GM21619 (cell line): Measurements from ENCODE around the gene D2HGDH.
"Not testable (repeated sequence)": the region's sequence is repeated elsewhere in the genome, so short reads cannot be mapped to it uniquely, and the experiment has no call there.

ENCODE experiments used
- ATAC-seq: cut with Tn5 transposase; IDR thresholded peaks from one replicate; pipeline ENCODE4 v1.9.1; 2021; ENCODE audit not compliant: unreplicated experiment

The D2HGDH gene

GRCh38 chr2:241724975-241725870, 9.2 kb upstream of the D2HGDH start:
- ATAC-seq, result no peak

DNA sequence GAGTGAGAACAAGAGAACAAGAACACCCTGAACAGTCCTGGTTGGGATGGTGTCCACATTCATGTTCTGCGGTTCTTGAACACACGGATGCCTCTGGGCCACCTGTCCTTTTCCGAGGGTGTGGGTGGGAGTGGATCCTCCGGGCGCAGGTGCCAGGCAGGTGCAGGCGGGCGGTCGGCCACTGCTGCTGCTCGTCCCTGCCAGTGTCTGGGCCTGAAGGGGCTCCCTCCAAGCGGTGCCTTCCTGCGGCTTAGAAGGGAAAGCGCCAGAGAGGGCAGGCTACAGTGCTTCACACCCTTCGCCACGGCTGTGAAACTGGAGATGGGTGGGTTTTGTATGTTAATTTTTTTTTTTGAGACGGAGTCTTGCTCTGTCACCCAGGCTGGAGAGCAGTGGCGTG, 8.0 kb upstream of the D2HGDH start:
- no peak for ATAC-seq

- ATAC-seq, result no peak
Observed at GRCh38 chr2:241728000-241728399, 6.4 kb upstream of the D2HGDH start.

DNA sequence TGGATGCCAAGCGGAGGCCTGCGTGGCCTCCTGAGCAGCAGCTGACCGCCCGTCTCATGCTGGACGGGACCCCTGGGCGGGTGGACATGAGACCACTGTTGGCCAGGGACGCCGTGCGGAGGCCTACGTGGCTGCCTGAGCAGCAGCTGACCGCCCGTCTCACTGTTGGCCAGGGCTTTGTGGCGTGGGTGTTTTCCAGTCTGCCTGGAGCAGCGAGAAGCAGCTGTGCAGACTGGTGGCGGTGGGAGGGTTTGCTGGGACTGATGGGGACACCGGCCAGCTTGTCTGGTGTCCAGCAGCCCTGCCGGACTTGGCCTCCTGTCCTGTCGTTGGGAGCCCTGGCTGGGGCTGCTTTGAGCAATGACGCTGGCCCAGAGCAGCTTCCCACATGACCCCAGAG, 5.8 kb upstream of the D2HGDH start:
- no peak for ATAC-seq

DNA sequence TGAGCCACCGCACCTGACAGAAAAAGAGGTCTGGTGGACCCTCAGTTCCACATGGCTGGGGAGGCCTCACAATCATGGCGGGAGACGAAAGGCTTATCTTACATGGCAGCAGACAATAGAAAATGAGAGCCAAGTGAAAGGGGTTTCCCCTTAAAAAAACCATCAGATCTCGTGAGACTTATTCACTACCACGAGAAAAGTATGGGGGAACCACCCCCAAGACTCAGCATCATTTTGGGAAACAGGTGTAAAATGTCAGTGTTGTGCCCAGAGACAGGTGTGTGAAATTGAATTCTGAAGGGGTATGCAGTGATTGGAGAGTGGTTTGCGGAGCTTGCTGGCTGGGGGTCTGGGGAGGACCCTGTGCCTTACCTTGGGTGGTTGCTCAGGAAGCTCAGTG, 4.6 kb upstream of the D2HGDH start:
- no peak for ATAC-seq

- ATAC-seq, result no peak
Observed at GRCh38 chr2:241730671-241731293, 3.6 kb upstream of the D2HGDH start.

- not testable (repeated sequence) for ATAC-seq
Observed at GRCh38 chr2:241732513-241733186, 1.8 kb upstream of the D2HGDH start.

DNA sequence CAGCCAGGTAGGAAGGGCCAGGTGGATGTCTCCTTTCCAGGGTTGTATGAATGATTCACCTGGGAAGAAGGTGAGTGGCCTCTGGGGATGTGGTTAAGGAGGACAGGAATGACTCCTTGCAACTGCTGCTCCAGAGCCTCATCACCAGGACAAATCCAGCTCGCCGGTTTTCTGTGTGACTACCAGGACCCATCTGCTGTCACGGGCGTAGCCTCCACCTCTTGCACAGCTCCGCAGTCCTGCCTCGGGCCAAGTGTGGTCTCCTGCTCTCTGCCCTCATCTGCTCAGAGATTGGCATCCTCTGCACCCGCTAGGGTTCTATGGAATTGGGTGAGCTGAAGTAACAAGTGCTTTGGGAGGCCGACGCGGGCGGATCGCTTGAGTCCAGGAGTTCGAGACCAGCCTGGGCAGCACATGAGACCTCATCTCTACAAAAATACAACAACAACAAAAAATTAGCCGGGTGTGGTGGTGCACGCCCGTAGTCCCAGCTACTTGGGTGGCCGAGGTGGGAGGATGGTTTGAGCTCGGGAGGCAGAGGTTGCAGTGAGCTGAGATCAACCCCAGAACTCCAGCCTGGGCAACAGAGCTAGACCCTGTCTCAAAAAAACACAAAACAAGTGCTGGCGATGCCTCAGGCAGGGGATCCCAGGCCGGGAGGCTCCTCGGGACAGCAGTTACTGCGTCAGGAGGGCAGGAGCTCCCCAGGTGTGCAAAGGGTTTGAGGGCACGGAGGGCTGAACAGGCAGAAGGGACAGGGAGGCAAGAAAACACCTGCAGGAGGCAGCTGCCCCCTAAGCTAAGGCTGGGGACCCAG, 831 bp upstream of the D2HGDH start:
- no peak for ATAC-seq

DNA sequence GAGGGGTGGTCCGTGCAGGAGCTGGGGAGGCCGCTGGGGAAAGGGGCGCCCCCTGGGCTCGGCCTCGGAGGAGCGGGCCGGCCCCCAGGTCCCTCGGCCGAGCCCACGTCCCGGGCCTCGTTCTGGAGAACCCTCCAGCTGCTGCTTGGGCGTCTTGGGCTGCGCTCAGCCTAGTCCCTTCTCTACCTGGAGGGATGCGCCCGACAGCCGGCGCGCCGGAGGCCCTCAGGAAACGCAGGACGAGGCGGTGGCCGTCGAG, 293 bp upstream of the D2HGDH start:
- ATAC-seq, result no peak

DNA sequence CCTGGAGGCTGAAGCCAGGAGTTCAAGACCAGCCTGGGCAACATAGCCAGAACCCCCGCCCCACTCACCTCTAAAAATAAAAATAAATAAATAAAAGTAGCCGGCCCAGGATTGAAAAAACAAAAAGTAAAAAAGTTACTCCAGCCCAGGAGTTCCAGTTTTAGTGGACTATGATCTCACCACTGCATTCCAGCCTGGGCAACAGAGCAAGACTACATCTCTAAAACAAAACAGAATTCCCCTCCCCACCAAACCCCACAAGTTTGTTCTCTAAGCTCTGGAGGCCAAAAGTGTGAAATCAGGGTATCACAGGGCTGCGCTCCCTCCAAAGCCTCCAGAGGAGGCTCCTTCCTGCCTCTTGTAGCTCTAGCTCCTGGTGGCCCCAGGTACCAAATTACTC, 1.7 kb downstream of the D2HGDH start:
- no peak for ATAC-seq

- no peak for ATAC-seq
Observed at GRCh38 chr2:241738040-241738686, 3.7 kb downstream of the D2HGDH start.

GRCh38 chr2:241739177-241739576, 4.7 kb downstream of the D2HGDH start:
- no peak for ATAC-seq

DNA sequence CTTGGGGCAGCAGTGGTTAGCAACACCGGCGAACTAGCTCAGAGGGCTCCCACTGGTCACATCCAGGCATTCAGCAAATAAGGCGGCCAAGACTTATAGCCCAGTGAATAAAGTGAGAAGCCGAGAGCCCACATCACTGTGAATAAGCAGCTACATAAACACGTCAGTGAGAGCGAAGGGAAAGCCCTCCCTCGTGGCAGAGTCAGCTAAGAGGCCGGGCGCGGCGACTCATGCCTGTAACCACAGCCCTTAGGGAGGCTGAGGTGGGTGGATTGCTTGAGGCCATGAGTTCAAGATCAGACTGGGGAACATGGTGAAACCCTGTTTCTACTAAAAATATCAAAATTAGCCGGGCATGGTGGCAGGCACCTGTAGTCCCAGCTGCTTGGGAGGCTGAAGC, 5.2 kb downstream of the D2HGDH start:
- ATAC-seq, result no peak

DNA sequence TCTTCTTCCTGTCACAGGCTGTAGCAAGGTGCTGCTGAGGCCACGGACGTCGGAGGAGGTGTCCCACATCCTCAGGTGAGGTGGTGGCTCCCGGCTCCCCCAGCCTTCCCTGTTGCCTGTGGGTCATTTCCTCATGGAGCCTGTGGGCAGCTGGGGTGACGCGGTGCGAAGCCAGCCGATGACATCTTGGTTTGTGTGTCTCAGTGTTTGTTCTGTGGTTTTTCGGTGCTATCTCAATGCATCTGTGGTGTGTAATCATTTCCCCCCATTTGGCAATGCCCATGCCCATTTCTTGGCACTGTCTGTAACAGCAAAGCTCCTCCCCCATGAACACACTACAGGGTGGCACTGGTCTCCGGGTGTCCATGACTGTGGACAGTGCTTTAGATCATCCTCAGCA, 6.6 kb downstream of the D2HGDH start:
- ATAC-seq, result no peak

DNA sequence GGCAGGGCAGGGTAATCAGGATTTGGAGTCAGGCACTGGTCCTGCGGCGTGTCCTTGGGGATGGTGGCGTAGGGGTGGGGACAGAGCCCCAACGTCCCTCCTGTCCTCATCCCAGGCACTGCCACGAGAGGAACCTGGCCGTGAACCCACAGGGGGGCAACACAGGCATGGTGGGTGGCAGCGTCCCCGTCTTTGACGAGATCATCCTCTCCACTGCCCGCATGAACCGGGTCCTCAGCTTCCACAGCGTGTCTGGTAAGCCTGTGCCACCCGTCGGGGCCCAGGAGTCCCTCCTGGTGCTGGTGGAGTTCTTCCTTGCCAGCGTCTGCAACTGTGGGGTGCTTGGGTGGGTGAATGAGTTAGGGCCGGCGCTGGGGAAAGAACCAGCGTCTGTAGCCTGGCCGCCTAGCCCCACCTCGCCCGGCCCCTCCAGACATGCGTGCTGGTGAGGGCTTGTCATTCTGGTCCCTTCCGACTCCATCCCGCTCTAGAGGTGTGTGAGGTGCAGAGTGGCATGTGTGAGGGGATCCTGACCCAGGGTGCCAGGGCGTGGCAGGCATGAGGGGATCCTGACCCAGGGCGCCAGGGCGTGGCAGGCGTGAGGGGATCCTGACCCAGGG, 8.0 kb downstream of the D2HGDH start:
- ATAC-seq, result no peak

DNA sequence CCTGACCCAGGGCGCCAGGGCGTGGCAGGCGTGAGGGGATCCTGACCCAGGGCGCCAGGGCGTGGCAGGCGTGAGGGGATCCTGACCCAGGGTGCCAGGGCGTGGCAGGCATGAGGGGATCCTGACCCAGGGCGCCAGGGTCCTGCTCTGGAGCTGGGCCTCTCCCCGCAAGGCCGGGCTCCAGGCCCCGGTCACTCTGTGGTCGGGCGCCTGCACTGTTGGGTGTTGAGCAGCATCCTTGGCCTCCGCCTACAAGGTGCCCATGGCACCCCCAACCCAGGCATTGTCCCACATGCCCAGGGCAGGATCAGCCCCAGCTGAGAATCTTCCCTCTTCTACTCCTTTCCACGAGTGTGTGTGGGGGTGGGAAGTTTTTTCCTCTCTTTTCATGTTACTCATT, 8.6 kb downstream of the D2HGDH start:
- ATAC-seq, result not testable (repeated sequence)

GRCh38 chr2:241743620-241744019, 9.2 kb downstream of the D2HGDH start:
- ATAC-seq, result no peak

DNA sequence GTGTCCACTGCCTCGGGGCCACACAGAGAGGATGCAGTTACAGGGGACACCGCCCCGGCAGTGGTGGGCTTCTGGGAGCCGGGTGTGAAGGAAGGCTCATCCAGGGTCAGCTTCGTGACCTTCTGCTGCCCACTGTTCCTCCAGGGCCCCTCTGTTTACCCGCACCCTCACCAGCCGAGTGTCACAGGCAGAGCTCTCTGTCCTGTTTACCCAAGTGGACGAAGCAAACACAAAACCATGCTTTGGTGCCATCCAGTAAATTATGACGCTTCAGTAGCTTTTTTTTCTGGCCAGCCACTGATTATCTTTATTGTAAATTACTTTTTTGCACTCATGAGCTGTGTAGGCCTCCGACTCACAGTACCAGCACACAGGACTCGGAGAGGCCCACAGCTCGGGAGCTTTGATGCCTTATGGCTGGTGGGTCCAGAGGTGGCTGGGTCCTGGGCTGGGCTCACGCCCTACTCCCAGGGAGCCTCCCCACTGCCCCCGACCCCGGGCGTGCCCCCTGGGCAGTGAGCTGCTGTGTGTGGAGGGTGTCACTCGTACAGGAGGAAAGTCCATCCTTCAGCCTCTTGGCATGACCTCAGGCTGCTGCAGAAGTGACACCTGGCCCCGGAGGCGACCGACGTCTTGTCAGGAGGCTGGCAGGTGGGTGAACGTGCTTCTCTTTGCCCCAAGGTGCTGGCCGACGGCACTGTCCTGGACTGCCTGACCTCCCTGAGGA, 9.8 kb downstream of the D2HGDH start:
- ATAC-seq, result no peak

DNA sequence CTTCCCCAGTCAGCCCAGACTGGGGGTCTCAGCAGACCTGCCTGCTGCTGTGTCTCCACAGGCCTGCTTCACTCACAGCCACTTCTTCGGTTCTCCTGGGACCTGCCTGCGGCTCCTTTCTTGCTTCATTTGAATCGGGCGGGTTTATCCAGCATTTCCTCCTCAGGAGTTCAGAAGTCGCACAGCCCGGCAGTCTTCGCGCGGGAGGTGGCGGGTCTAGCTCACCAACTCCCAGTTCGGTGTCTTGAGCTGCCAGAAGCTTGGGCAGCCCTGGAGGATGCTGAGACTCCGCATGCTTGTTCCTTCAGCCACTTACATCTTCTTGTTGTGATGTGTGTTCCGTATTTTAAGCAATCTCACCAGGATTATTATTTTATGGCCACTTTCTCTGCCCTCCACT, 10.8 kb downstream of the D2HGDH start:
- no peak for ATAC-seq

- ATAC-seq, result no peak
Observed at GRCh38 chr2:241746084-241746483, 11.7 kb downstream of the D2HGDH start.
